Dermis blood vessel endothelial cell (primary cell): ENCODE data around the gene OR6K3. TPM values are rescaled to one million over a fixed set of nuclear protein-coding genes. Genes with fewer than 3 reads are reported as not detected.
"Not testable (repeated sequence)": the region's sequence is repeated elsewhere in the genome, so short reads cannot be mapped to it uniquely, and the experiment has no call there.

ENCODE experiments used
- DNase-seq: peaks from one replicate; pipeline ENCODE4 v3.0.0; 2010
- total RNA-seq: library from RNA; depleted of rRNA; stranded (reverse); fragments of >200 nt; gene quantifications from 2 replicates; pipeline ENCODE4 v1.2.3, GENCODE V29; 2014

OR6K3 gene, protein sequence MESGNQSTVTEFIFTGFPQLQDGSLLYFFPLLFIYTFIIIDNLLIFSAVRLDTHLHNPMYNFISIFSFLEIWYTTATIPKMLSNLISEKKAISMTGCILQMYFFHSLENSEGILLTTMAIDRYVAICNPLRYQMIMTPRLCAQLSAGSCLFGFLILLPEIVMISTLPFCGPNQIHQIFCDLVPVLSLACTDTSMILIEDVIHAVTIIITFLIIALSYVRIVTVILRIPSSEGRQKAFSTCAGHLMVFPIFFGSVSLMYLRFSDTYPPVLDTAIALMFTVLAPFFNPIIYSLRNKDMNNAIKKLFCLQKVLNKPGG
- not detected in 2 replicates for total RNA-seq

DNA sequence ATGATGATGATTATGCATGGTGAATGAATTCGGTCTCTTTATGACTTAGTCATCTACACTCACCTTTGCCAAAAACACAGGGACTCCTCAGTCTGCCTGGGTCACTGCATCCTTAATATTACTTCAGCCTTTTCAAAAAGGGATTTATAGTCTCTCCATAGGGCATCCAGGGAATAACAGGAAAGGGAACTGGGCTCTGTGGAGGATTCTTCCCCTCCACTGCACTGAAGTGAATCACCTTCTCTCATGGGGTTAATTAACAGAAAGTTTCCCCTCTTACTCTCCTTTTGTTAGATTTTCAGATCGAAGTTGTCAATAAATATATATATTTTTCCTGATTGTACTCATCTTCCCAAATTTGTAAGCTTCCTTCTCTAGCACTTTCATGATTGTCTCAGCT, at the start of gene OR6K3:
TSS of gene OR6K3 (minus strand) at position 101 of the 400 bp plus-strand sequence. CDS start 2,605 bp downstream, outside the sequence.
- no peak for DNase-seq

DNA sequence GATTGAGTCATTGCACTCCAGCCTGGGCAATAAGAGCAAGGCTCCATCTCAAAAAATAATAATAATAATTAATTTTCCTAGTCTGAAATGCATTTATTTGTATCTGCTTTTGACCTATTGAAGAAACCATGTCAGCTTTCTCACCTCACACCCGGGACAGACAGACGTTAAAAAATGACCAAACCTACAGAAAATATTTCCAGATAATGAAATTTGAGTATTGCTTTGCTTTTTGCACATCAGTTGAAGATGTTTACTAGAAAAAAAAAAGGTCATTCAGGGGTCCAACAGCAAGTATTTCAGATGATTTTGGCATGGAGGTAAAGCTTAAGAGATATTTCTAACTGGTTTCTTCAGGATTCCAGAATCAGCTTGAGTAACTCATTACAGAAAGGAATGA, 33.9 kb upstream of the OR6K3 start, which contains the start of gene OR6K6:
TSS of gene OR6K6 (plus strand) at position 301 of the 400 bp plus-strand sequence. CDS start 168 bp downstream, outside the sequence.
- DNase-seq: no peak

DNA sequence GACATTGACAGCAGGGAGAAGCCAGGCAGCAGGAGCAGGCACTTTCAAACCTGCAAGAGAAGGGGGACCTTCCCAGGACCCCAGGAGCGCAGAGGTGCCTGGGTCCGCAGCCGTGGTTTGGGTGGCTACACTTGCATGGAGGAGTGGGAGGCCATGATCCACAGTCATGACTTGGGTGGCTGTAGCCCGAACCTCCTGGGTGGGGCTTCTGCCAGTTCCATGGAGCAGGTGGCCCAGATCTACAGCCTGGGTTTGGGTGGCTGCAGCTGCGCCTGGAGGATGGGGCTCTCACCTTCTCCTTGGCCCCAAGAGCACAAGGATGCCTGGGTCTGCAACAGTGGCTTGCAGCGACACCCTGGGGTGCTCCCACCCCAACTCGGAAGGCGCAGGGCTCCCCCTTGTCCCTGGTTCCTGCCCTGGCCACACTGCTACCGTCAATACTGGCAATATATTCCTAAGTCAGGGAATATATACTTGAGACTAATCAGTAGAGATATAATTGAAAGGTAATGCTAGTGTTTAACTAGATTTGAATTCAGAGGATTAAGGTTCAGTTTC, 31.7 kb upstream of the OR6K3 start:
- DNase-seq: no peak

DNA sequence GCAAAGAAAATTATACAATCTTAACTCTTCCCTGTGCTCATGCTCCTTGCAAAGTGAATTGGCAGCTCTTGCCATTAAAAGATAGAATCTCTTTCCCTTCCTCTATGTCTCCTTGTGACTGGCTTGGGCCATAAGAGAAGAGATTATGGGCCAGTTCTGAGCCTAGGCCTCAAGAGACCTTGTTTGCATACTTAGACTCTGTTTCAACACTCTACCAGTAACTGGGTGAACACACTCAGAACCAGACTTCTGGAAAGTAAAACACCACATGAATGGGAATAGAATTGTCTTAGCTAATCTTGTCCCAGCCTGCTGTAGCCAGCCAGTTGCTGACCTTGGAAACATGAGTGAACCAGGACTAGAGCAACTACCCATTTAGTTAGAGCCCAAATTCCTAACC, 15.3 kb upstream of the OR6K3 start:
- DNase-seq: no peak

DNA sequence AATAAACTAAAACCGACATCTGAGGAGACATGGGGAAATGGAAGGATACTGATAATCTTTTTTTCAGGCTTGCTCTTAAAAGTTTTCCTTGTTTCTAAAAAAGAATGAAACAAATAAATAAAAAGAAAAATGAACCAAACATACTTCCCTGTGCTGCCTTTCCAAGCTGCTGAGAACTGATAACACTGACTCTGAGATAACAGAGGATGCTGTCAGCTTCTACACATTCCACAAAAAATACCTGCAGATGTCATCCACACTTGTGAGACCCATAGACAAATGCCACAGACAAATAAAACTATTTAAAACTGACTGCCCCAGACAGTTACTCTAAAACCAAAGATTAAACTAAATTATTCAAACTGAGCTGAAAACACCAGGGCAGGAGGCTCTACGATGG, 12.0 kb upstream of the OR6K3 start:
- no peak for DNase-seq

DNA sequence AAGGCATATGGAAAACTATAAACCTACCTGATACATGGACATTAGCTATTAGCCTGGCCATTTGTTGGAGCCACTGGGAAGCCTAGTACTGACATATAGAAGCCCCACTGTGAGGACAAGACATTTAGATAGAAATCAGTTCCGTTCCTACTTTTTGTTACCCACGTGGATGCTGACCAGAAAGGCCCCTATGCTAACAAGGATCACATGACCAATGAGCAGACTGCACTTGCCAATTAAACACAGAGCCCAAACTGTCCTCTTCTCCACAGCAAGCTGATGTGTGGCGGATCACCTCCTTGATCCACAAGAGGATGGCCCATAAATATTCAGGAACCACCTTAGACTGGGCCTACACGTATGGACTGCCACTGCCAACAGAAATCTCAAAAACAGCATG, 11.2 kb upstream of the OR6K3 start:
- no peak for DNase-seq

DNA sequence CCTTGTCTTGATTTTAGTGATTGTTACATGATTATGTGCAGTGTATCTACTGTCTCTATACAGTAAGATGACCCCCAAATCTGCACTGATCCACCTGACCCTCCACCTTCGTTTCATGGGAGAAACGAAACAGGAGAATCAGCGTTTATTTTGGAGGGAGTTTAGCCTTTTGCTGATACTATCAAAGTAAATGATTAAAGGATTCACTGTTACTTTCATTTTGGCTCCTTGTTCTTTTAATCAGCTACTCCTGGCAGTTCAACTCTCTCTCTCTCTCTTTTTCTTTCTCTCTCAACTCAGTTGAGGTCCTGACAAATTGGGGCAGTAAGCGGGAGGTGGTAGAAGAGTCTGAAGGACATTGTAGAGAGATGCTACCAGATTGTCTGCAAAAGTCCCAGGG, 9.9 kb upstream of the OR6K3 start:
- no peak for DNase-seq

DNA sequence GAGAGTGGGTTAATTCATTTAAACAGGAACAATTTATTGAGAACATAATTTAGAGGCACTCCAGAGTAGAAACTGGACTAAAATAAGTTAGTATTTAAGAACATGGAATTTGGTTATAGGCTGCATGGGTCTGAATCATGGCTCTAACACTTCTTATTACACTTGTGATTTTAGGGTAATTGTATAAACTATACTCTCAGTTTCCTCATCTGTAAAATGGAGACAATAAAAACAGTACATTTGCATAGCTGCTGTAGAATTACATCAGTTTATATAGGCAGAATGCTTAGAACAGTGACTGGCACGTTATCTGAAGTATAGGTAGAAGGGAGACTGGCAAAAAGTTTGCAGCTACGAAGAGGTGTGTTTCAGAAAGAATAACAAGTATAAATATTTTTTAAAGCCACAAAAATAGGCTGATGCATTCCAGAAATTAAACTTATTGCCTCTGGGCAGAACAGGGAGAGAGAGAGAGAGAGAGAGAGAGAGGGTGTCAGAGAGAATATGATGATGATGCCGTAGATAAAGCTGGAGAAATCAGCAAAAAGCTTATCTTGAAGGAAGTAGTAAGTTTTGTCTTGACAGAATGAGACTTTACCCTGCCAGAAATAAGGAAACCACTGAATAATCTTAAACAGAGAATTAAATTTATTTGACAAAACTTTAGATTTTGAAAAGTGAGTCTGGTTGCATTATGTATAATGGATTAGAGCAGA, 8.1 kb upstream of the OR6K3 start:
- DNase-seq: no peak

DNA sequence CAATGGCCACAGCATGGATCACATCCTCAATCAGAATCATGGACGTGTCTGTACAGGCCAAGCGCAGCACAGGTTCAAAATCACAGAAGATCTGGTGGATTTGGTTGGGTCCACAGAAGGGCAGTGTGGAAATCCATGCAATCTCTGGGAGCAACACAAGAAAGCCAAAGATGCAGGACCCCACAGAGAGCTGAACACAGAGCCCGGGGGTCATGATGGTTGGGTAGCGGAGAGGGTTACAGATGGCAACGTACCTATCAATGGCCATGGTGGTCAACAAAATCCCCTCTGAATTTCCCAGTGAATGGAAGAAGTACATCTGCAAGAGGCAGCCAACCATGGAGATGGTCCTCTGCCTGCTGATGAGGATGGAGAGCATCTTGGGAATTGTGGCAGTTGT, 3.9 kb upstream of the OR6K3 start:
- no peak for DNase-seq

DNA sequence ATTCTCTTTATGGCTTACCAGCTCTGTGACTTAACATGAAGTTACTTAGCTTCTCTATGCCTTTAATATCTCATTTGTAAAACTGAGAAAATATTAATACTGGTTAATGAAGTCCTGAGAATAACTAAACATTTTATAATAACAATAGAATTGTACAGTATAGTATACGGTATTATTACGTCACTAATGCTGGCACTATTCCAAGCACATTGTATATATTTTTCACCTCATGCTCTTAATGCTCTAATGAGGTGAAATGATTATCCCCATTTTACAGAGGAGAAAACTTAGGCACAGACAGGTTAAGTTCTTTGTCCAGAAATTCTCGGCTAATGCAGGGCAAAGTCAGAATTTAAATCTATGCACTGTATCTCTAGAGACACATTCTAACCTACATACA, 856 bp downstream of the OR6K3 start:
- no peak for DNase-seq

DNA sequence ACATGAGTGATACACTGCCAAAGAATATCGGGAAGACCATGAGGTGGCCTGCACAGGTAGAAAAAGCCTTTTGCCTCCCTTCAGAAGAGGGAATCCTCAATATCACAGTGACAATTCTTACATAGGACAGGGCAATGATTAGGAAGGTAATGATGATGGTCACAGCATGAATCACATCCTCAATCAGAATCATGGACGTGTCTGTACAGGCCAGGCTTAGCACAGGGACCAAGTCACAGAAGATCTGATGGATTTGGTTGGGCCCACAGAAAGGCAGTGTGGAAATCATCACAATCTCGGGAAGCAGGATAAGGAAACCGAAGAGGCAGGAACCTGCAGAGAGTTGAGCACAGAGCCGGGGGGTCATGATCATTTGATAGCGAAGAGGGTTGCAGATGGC, 3.2 kb downstream of the OR6K3 start:
- no peak for DNase-seq

DNA sequence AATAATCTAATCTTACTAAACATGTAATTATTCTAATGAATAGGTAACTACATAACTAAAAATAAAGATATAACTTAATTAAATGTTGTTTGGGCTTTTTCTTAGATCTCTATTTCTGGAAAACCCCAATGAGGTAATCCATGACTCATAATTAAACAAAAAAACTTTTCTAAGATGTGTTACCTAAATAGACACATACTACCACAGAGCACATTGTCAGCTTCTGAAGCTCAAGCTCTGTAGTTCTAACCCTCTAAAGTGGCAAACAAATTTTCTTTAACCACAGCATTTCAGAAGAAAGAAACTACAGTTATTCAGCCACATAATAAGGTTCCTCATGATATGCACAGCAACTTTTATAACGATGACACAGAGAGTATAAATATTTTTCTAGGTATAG, 4.2 kb downstream of the OR6K3 start:
- no peak for DNase-seq

DNA sequence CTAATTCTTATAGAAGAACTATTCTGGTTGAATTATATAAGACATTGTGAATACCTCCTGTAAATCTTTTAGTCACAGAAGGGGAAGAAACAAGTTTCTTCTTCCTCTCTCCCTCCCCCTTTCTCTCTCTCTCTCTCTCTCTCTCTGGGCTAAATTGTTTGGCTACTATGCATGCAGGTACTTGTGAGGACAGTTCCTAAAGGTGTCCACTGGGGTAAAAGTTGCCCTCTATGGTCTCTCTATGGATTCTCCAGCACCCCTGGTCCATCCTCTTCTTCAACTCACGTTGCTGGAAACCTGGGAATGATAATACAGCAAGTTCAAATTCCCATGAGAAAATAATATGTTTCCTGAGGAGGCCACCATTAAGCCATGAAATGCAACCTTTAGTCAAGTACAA, 5.8 kb downstream of the OR6K3 start:
- no peak for DNase-seq

DNA sequence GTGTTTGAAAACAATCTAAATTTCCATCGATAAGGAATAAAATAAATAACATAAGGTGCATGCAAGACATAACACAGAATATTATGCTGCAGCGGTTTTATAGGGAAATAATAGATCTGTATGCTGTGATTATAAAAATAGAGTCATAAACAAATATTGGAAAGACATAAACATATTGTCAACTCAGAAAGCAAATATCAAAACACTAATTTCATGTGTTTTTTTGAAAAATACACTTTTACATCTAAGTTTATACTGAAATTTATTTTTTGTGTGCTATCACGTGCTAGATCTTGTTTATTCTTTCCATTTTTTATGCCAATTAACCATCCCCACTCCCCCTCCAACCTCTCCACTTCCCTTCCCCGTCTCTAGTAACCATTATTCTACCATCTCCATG, 9.4 kb downstream of the OR6K3 start:
- DNase-seq: no peak

DNA sequence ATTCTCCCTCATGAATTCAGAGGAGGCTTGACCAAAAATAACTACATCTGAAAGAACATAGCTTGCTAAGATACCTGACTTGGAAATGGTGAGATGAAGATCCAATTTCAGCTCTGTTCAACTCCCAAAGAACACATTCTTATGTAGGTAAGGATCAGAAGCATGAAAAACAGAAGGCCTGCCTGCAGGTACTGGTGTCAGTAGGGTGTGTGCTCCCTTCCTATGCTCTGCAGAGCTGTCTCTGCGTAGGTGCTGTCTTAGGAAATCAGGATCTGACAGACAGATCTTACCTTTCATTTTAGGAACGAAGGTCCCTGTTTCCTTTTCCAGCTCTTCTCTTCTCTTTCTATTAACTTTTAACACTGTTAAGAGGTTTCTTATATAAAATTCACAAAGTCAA, 14.4 kb downstream of the OR6K3 start:
- no peak for DNase-seq

DNA sequence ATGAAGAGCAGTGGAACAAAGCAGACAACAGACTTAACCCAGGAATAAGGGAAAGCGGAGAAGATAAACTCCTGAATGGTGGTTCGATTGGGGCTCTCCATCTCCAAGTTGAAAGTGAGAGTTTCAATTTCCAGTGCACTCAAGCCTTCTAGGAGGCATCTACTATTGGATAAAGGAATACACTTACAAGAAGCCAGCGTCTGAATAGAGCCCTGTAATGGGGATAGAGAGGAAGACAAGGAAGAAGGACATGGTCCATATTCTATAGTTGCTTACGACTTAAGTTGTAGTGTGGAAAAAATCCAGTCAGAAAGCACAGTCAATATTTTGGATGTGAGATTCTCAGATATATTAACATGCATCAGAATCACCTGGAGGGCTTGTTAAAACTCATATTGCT, 20.0 kb downstream of the OR6K3 start, which contains the start of gene OR6K2:
TSS of gene OR6K2 (minus strand) at position 101 of the 400 bp plus-strand sequence. CDS start at position 101, 0 bp downstream.
- no peak for DNase-seq

DNA sequence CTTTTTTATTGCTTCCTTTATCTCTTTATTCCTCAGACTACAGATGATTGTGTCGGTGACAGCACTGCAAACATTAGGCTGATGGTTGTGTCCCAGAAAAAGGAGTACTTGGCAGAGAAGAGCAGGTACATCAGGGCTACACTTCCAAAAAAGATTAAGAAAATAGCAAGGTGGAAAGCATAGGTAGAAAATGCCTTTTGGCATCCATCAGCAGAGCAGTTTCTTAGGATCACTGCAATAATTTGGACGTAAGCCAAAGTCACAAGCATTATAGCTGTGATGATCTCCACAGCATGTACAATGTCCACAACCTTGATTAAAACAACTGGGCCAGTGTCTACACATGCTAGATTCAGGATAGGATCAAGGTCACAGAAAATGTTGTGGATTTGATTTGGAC, 25.9 kb downstream of the OR6K3 start:
- DNase-seq: no peak

DNA sequence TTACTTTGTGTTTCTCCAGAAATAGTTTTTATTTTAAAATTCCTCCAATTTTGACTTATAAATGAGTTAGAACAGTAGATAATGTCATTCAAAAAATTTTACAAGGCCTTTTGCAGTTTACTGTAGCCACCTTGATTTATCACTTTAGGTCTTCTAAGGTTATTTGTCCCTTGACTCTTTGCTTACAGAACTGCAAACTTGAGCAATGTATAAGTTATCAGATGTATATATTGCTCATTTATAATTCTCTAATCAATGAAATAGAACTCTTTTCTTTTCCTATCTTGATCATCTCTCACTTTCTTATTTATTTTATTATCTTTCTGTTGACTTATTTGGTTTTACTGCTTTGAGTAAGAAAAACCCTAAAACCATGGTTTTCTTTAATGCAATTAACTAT, 28.2 kb downstream of the OR6K3 start:
- no peak for DNase-seq

DNA sequence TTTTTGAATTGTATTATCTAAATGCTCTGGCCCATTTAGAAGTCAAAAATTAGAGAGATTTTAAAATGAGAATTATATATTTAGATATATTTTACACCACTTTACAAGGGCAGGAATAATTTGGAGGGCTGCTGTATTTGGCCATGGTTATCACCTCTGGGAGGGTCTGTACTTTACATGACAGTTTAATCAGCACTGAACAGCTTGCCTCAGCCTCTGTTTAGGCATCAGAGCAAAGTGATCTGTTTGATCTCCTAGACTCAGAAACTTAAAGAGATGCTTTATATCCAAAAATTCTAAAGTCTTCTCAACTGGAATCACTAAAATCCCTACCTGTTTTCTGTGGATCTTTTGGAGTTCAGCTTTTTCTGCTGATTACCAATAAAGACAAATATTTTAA, 28.6 kb downstream of the OR6K3 start:
- no peak for DNase-seq

DNA sequence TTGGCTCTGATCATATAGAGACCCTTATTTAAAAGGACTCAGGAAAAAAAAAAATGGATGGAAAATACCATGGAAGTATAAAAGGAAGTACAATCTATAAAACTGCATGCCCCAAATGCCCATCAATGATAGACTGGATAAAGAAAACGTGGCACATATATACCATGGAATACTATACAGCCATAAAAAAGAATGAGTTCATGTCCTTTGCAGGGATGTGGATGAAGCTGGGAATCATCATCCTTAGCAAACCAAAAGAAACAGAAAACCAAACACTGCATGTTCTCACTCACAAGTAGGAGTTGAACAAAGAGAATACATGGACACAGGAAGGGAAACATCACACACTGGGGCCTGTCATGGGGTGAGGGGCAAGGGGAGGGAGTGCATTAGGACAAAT, 29.4 kb downstream of the OR6K3 start:
- not testable (repeated sequence) for DNase-seq

DNA sequence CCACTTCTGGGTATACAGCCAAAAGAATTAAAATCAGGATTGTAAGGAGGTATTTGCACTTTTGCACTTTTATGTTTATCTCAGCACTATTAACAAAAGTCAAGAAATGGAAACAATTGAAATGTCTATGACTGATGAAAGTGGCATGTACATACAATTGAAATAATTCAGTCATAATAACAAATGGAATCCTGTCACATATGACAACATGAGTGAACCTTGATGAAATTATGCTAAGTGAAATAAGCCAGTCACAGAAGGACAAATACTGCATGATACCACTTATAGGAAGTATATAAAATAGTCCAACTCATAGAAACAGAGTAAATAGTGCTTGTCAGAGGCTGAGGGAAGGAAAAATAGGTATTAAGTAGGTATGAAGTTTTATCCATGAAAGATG, 30.6 kb downstream of the OR6K3 start:
- no peak for DNase-seq

DNA sequence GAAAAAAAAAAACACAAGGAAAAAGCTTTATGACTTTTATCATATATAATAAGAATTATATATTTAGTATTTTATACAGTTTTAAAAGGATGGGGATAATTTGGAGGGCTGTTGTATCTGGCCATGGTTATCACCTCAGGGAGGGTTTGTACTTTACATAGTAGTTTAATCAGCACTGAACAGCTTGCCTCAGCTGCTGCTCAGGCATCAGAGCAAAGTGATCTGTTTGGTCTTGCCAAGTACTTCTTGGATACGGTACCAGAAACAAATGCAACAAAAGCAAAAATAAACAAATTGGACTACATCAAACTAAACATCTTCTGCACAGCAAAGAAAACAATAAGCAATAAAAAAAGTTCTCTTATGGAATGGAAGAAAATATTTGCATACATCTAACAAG, 31.4 kb downstream of the OR6K3 start:
- no peak for DNase-seq

DNA sequence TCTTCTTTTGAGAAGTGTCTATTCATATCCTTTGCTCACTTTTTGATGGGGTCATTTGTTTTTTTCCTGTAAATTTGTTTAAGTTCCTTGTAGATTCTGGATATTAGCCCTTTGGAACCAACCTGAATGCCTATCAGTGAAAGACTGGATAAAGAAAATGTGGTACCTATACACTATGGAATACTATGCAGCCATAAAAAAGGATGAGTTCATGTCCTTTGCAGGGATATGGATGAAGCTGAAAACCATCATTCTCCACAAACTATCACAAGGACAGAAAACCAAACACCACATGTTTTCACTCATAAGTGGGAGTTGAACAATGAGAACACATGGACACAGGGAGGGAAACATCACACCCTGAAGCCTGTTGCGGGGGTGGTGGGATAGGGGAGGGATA, 32.2 kb downstream of the OR6K3 start:
- not testable (repeated sequence) for DNase-seq

DNA sequence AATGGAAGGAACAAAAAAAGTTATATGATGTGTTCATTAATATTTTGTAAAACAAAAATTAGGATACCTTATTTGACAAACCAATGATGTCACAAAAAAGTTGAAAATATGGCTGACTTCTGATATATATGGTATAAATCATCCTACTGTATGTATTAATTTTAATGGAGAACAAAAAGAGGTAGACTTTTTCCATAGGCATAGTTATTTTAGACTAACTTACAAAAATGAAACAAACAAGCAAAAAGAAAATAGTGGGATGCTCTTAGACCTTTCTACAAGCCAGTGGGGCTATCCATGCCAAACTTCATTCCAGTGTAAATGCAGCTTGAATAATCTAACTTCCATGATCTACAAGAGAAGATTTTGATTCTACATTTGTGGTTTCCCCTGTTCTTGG, 33.5 kb downstream of the OR6K3 start:
- DNase-seq: no peak
